Gastroesophageal sphincter (tissue), 4 donors: Measurements from ENCODE around the gene IFIT1B. TPM values are rescaled to one million over a fixed set of nuclear protein-coding genes. Genes with fewer than 3 reads are reported as not detected.

ENCODE experiments used
- ATAC-seq: fragments of 150-250 bp; one replicate; pipeline ENCODE4 v1.9.1; 2016; ENCODE audit warnings: mild to moderate bottlenecking, moderate library complexity
- H3K27ac ChIP-seq, 4 donors: fragments of 200-600 bp; sonication (generic) in 3 of 4; 1 replicate in 3 of 4; 2 replicates in 1 of 4; pipeline ENCODE4 v1.5.1; 2016 to 2019
- H3K27me3 ChIP-seq: fragments of 200-600 bp; sonication (generic); one replicate; pipeline ENCODE4 v1.5.1; 2019
- H3K36me3 ChIP-seq, 2 donors: fragments of 200-600 bp; sonication (generic); one replicate each; pipeline ENCODE4 v1.5.1; 2019; ENCODE audit warnings: control low read depth in 1 of 2
- H3K4me1 ChIP-seq, 3 donors: fragments of 200-600 bp; sonication (generic); 1 replicate in 2 of 3; 2 replicates in 1 of 3; pipeline ENCODE4 v1.5.1; 2016 to 2019; ENCODE audit warnings: control low read depth in 2 of 3
- H3K4me3 ChIP-seq, 2 donors: fragments of 200-600 bp; sonication (generic); one replicate each; pipeline ENCODE4 v1.5.1; 2019; ENCODE audit warnings: mild to moderate bottlenecking in 1 of 2, moderate library complexity in 1 of 2
- H3K9me3 ChIP-seq, 3 donors: fragments of 200-600 bp; sonication (generic); one replicate each; pipeline ENCODE4 v1.5.1; 2017 to 2019; ENCODE audit warnings: control low read depth in 2 of 3
- CTCF ChIP-seq, 4 experiments: fragments of 200-600 bp in 2 of 4; fragments of 450-650 bp in 2 of 4; sonication (generic) in 1 of 4; IDR thresholded peaks; one replicate each; pipeline ENCODE4 v1.5.1; 2017 to 2019; ENCODE audit warnings: antibody characterized with exemption in 4 of 4, mild to moderate bottlenecking in 2 of 4, moderate library complexity in 2 of 4
- EP300 ChIP-seq: sonication (generic); formaldehyde crosslinking; IDR thresholded peaks from one replicate; pipeline ENCODE4 v1.6.1; 2017; ENCODE audit warnings: antibody characterized with exemption, mild to moderate bottlenecking
- POLR2A ChIP-seq, 2 donors: fragments of 450-650 bp; IDR thresholded peaks; one replicate each; pipeline ENCODE4 v1.6.1; 2017; ENCODE audit warnings: antibody characterized with exemption in 2 of 2, mild to moderate bottlenecking in 2 of 2, moderate library complexity in 1 of 2
- POLR2AphosphoS5 ChIP-seq: sonication (generic); formaldehyde crosslinking; IDR thresholded peaks from one replicate; pipeline ENCODE4 v1.6.1; 2017; ENCODE audit warnings: antibody characterized with exemption
- WGBS, 2 donors: methylation state at CpG; one replicate each; pipeline ENCODE4 v1.1.5; 2018; ENCODE audit warnings: low coverage in 1 of 2; 5-methylcytosine and 5-hydroxymethylcytosine counted together
- total RNA-seq, 4 donors: library from RNA; depleted of rRNA; stranded (reverse); fragments of >200 nt; gene quantifications; one replicate each; pipeline ENCODE4 v1.1.0, GENCODE V29; 2016

Gene IFIT1B
- total RNA-seq, 4 donors from 2014 or later: not detected

DNA sequence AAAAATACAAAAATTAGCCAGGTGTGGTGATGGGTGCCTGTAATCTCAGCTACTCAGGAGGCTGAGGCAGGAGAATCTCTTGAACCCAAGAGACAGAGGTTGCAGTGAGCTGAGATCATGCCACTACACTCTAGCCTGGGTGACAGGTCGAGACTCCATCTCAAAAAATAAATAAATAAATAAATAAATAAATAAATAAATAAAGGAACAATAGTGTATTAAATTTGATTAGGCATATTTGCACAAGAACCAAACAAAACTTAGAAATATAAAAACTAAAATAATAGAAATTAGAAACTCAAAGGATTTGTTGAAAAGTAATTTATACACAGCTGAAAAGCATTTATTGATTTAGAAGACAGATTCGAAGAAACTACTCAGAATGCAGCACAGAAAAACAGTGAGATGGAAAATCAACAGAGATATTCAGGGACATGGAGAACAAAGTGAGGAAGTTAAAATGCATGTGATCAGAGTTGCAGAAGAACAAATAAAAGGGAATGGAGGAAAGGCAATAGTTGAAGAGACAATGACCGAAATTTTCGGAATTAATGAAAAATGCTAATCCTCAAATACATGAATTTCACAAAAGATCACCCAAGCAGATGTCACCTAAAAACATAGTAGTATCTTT is 32.4 kb upstream of the IFIT1B start:
- H3K4me3 ChIP-seq: no peak overlapping the region
- TF ChIP-seq POLR2AphosphoS5 (no peak), POLR2A (IDR thresholded peaks at IDR 0.05) (no peak), EP300 (no peak), CTCF (IDR thresholded peaks at IDR 0.05) (no peak)
- no peaks in the 10 kb centered on the region for H3K27me3 ChIP-seq
- peaks cover 0 to 38% (median 8%) of the 10 kb centered on the region in 3 donors for H3K4me1 ChIP-seq
- H3K36me3 ChIP-seq: peaks cover 0 to 8% of the 10 kb centered on the region in 2 donors
- H3K9me3 ChIP-seq: no peaks in the 10 kb centered on the region
- 84 to 90% methylated on average over 3 to 4 of the region's 4 CpGs for WGBS, 2 donors
- no peak for ATAC-seq
- H3K27ac ChIP-seq: no peak overlapping the region

DNA sequence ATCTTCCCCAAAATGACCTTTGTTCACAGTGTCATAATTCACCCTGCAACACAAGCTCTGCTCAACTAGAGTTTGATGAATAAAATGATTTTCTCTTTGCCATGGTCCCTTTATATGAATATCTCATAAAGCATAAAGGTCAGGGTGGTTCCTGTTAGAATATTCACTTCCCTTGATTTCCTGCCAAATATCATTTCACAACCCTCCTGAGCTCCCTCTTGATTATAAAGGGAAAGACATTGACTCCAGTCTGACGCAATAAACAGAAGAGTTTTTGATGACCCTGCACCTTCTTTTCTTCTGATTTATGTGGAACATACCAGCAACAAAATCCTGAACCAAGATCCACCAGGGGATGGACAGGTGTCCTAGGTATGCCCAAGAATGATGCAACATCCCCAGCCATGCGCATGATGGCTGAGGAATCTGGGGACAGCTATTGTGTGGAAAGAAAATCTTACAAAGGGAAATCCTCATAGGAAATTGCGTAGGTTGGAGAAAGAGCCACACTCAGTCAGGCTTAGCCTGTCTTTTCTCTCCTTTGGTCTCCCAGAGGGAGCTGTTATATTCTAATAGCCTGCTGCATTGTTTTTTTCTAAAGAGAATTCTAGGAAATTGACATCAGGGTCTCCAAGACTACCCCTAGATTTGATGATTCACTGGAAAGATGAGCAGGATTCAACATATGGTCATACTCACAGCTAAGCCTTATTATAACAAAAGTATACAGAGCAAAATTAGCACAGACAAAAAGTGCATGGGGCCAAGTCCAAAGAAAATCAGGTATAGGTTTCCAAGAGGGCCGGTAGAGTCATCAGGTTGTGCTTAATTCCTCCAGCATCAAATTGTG is 31.2 kb upstream of the IFIT1B start:
- H3K27ac ChIP-seq: peak overlapping the region in 3 of 4 donors; percentile 16 to 64 (median 59)
- peaks cover under 1 to 49% (median 15%) of the 10 kb centered on the region in 3 donors for H3K4me1 ChIP-seq
- TF ChIP-seq POLR2AphosphoS5 (peak; percentile 7), POLR2A (IDR thresholded peaks at IDR 0.05) (no peak)
- 69 to 71% methylated on average over 2 to 4 of the region's 4 CpGs for WGBS, 2 donors
- no peaks in the 10 kb centered on the region for H3K27me3 ChIP-seq
- peak; percentile 47 for ATAC-seq
- H3K4me3 ChIP-seq: no peak overlapping the region
- H3K36me3 ChIP-seq: no peaks in the 10 kb centered on the region
- H3K9me3 ChIP-seq: no peaks in the 10 kb centered on the region

GRCh38 chr10:89347701-89348457 is 30.0 kb upstream of the IFIT1B start:
- no peak for ATAC-seq
- Histone ChIP-seq H3K27me3 (no peaks in the 10 kb centered on the region), H3K27ac (peak overlapping the region in 3 of 4 donors; percentile 41 to 64 (median 59)), H3K9me3 (no peaks in the 10 kb centered on the region), H3K36me3 (no peaks in the 10 kb centered on the region), H3K4me1 (peaks cover 4 to 49% (median 23%) of the 10 kb centered on the region in 3 donors), H3K4me3 (no peak overlapping the region)
- TF ChIP-seq POLR2AphosphoS5: no peak
- WGBS, 2 donors: 58 to 67% methylated on average over 5 of the region's 7 CpGs

DNA sequence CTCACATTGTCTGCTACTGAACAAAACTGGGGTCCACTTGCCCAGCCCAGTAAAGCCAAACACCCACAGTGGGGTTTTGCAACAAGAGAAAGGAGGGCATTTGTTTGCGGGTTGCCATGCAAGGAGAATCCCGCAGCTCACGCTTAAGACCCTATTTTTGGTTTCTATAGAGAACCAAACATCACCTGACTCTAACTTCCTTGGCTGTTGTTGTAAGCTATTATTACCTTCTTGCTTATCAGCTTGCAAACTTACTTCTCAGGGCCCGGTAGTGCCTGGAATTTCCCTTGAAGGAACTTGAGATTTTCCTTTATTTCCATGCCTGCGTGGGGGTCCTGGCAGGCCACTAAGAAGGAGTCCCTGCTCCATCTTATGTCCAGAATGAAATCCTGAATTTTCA is 29.4 kb upstream of the IFIT1B start:
- 68 to 77% methylated on average over 5 of the region's 5 CpGs for WGBS, 2 donors
- no peaks in the 10 kb centered on the region for H3K9me3 ChIP-seq
- no peak for TF ChIP-seq POLR2A (IDR thresholded peaks at IDR 0.05)
- no peak for TF ChIP-seq EP300
- TF ChIP-seq CTCF (IDR thresholded peaks at IDR 0.05): no peak
- no peak for TF ChIP-seq POLR2AphosphoS5
- peak overlapping the region in 2 of 4 donors; percentile 52 to 59 for H3K27ac ChIP-seq
- no peaks in the 10 kb centered on the region for H3K36me3 ChIP-seq
- peaks cover 4 to 44% (median 23%) of the 10 kb centered on the region in 3 donors for H3K4me1 ChIP-seq
- no peak overlapping the region for H3K4me3 ChIP-seq
- no peaks in the 10 kb centered on the region for H3K27me3 ChIP-seq
- no peak for ATAC-seq

DNA sequence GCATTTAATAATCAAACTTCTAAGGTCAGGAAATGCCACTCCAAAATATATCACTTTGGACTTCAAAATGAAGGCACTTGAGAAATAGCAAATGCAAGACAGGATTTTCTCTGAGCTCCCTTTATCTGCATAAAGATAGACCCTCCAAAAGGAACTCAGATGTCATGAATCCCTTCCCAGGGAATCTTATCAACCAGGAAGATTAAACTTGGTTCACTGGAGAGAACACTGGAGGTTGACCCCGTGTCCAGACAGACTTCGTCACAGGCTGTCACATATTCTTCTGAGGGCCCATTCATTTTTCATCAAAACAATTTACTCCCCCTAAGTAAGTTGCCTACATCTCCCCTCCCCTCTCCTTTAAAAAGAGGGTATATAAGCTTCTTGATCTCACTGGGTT is 28.9 kb upstream of the IFIT1B start:
- Histone ChIP-seq H3K36me3 (no peaks in the 10 kb centered on the region), H3K27me3 (no peaks in the 10 kb centered on the region), H3K4me3 (no peak overlapping the region), H3K9me3 (no peaks in the 10 kb centered on the region), H3K27ac (no peak overlapping the region), H3K4me1 (peaks cover 4 to 44% (median 23%) of the 10 kb centered on the region in 3 donors)
- TF ChIP-seq POLR2A (IDR thresholded peaks at IDR 0.05): no peak
- no peak for TF ChIP-seq POLR2AphosphoS5
- no peak for TF ChIP-seq EP300
- no peak for TF ChIP-seq CTCF (IDR thresholded peaks at IDR 0.05)
- no peak for ATAC-seq
- WGBS, 2 donors: 78 to 96% methylated on average over 2 of the region's 2 CpGs
